NK-92 (cell line): Measurements from ENCODE around the gene EMX1.

Experiments used
- DNase-seq: peaks from one replicate; lab custom pipeline; 2025; ENCODE audit not compliant: unreplicated experiment; lab: John Stamatoyannopoulos, UW

EMX1 gene

DNA sequence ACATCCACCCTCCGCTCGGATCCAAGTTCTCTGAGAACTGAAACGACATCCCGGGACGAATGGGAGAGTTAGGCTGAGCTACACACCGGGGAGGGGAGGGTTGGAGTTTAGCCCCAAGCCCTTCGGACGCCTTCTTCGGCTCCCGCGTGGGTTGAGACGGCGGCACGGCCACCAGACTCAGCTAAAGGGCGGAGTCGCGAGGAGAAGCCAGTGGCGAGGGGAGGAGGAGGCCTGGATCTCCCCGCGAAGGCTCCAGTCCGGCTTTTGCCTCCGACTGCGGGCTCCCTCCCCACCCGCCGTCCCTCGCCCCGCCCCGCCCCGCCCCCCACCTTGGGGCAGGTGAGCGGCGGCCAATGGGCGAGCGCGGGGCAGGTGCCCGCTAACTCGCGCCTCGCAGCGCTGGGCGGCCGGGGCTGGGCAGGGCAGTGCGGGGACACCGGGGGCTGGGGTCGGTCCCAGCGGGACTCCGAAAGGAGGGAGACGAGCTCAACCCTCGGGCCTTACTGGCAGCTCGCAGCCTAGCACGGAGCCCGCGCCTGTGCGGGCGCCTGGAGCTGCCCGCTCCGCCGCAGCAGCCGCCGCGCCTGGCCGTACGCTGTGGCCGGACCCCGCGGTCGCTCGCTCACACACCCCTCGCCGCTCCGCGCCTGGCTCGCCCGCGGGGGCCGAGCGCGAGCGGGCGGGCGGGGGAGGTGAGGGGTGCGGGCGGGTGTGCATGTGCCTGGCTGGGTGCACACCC, at the start of gene EMX1:
TSS of gene EMX1 (plus strand) at position 382 of the 739 bp plus-strand sequence. CDS start at position 716, 334 bp downstream.
- no peak for DNase-seq

- DNase-seq: no peak
Observed at GRCh38 chr2:72871060-72871459, 46.3 kb upstream of the EMX1 start.

DNA sequence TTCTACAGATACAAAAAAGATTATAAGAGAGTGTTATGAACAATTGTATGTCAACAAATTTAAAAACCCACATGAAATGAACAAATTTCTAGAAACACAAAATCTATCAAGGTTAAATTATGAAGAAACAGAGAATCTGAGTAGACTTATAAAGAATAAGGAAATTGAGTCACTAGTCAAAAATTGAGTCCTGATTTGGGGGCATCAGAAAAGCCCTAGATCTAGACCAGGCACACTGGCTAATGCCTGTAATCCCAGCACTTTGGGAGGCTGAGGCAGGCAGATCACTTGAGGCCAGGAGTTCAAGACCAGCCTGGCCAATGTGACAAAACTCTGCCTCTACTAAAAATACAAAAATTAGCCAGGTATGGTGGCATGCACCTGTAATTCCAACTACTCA, 45.4 kb upstream of the EMX1 start:
- DNase-seq: no peak

- no peak for DNase-seq
Observed at GRCh38 chr2:72883356-72883962, 33.9 kb upstream of the EMX1 start.

DNA sequence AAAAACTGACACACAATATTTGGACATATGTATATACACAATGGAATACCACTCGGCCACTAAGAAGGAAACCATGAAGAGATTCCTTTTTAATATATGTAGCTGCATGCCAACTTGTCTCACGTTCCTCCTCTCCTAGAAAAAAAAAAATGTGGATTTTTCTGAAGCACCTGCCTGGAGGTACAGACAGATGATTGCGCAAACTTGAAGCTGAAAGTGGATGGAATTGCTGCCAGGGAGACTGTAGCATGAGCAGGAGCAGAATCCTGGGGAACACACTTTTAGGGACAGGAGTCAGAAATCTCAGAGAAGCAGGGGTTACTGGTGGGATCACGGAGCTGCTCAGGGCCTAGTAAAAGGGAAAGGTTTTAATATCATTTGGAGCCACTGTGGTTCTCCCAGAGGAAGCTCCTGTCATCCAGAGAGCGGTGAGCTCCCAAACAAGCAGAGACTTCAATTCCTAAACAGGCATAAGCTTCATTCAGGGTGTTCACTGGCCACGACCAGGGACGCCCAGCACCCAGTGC, 30.8 kb upstream of the EMX1 start:
- no peak for DNase-seq

GRCh38 chr2:72887032-72887739, 30.1 kb upstream of the EMX1 start, which contains the start of gene SPR:
Gene SPR (plus strand): TSS chr2:72887408. CDS start chr2:72887433, 25 bp downstream.
- DNase-seq: no peak

DNA sequence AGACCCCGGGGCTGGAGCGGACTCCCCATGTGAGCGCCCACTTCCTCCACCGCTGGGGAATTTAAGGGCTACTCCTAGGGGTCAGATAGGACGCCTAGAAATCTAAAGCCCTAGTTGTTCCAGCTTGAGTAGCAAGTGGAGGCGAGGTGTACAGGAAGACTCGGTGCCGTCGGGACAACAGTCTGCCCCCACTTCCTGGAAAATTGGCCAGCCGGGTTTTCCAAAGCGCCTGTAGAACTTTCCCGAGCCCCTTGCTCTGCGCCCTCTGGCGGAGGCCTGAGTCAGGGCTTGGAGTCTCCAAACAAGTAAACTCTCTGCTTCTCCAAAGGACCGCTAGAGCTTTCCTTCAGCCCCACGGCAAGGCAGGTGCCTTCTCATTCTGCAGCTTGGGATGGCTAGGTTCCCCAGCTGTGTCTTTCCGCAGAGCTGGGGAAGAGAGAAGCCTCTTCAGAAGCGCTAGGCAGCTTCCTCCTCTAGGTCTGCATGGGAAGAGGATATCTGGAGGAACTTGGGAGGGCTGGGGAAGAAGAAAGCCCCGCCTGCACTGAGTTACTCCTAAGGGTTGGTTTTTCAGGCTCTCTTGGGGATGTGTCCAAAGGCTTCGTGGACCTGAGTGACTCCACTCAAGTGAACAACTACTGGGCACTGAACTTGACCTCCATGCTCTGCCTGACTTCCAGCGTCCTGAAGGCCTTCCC, 29.4 kb upstream of the EMX1 start:
- DNase-seq: no peak

GRCh38 chr2:72888438-72889202, 28.7 kb upstream of the EMX1 start:
- no peak for DNase-seq

- no peak for DNase-seq
Observed at GRCh38 chr2:72889991-72890390, 27.3 kb upstream of the EMX1 start.

GRCh38 chr2:72891091-72891818, 26.1 kb upstream of the EMX1 start:
- no peak for DNase-seq

GRCh38 chr2:72892506-72893173, 24.7 kb upstream of the EMX1 start:
- DNase-seq: no peak

- DNase-seq: no peak
Observed at GRCh38 chr2:72893594-72894319, 23.6 kb upstream of the EMX1 start.

GRCh38 chr2:72894514-72894913, 22.8 kb upstream of the EMX1 start:
- no peak for DNase-seq

- DNase-seq: no peak
Observed at GRCh38 chr2:72895154-72895553, 22.2 kb upstream of the EMX1 start.

- DNase-seq: no peak
Observed at GRCh38 chr2:72895759-72896281, 21.5 kb upstream of the EMX1 start.

- no peak for DNase-seq
Observed at GRCh38 chr2:72896446-72896845, 20.9 kb upstream of the EMX1 start.

GRCh38 chr2:72897785-72898584, 19.3 kb upstream of the EMX1 start:
- no peak for DNase-seq

- DNase-seq: no peak
Observed at GRCh38 chr2:72898585-72898906, 18.8 kb upstream of the EMX1 start.
